Measurements from ENCODE around the gene DNAJC17.

Gene DNAJC17

GRCh38 chr15:40793216-40793989, 13.9 kb downstream of the DNAJC17 start:
- H3K4me3 ChIP-seq (ENCODE audit: low read depth, low read length) = no peak overlapping the region

DNA sequence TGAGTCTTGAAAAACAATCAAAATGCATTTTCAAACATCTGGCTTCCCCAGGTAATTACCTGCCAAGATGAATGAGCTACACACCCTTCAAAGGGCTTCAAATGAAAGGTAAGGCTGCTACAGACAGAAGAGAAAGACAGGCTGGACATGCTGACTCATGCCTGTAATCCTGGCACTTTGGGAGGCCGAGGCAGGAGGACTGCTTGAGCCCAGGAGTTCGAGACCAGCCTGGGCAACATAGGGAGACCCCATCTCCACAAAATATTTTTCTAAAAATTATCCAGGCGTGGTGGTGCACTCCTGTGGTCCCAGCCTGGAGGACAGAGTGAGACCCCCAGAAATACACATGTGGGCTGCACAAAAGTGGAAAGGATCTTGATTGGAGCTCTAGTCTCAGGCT, 14.9 kb downstream of the DNAJC17 start:
- no peak overlapping the region for H3K4me3 ChIP-seq (ENCODE audit: low read depth, low read length)

DNA sequence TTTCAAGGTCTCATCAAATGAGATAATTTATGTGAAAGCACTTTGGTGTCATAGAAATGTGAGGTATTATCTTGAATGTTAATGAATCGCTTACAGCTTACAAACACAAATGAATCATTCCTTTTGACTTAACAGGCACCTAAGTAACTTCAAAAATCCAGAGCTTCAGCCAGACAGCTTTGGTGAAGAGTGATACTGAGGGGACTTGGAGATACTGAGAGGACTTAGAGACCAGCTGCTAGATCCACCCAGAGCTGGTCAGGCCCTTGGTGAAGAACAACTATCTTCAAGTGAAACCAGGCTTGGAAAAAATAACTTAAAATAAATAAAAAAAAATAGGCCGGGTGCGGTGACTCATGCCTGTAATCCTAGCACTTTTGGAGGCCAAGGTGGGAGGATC, 16.6 kb downstream of the DNAJC17 start:
- no peak overlapping the region for H3K4me3 ChIP-seq (ENCODE audit: low read depth, low read length)

GRCh38 chr15:40789999-40790398, 17.3 kb downstream of the DNAJC17 start:
- H3K4me3 ChIP-seq (ENCODE audit: low read depth, low read length) = no peak overlapping the region

DNA sequence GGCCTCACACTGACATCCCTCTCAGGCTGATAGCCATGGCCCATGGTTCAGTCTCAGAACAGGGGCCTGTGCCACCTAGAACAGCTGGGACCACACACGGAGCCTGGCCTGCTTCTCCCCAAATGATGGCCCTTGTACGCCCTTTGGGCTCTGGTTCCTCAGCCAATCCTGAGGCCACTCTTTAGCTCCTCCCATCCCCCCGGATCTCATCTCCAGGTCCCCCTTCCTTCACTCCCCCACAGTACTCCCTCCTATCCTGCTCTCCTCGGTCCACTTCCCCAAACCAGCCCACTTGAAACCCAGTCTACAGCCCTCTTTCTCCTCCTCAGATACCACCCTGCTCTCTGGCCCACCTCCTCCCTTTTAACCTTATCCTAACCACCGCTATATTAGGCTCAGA, 18.2 kb downstream of the DNAJC17 start:
- H3K4me3 ChIP-seq (ENCODE audit: low read depth, low read length) = no peak overlapping the region

GRCh38 chr15:40787991-40788390, 19.3 kb downstream of the DNAJC17 start:
- H3K4me3 ChIP-seq (ENCODE audit: low read depth, low read length) = no peak overlapping the region

- no peak overlapping the region for H3K4me3 ChIP-seq (ENCODE audit: low read depth, low read length)
These were observed 19.9 kb downstream of the DNAJC17 start for GRCh38 chr15:40787344-40787841.

DNA sequence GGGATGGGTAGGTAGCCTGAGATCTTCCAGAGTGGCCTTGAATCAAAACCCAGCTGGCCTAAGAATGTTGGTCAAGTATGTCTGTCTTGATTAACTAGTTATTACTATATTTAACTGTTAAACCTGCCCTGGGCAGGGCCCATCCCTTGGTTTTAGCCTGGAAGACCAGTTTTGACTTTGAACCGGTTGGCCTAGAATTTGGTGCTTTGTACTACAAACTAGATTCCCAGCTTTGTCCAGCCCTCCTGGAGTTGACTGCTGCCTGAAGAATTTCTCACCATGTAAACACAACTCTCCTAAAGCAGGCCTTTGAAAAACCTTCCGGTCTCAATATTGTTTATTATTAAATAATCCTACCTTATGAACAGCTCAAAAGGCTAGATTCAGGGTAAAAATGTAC, 21.5 kb downstream of the DNAJC17 start:
- no peak overlapping the region for H3K4me3 ChIP-seq (ENCODE audit: low read depth, low read length)

DNA sequence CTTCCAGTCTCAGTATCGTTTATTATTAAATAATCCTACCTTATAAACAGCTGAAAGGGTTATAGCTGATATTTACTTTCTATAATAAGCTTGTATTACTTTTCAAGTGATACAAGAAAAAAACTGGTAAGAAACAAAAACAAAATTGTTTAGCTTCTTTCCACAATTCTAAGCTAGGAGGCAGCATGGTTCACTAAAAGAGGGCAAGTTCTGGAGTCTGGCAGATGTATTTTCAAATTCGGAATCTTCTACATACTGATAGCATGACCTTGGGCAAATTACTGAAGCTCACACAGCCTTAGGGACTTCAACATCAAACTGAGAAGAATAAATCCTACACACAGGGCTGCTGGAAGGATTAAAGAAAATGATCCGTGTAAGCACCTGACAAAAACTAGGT, 22.1 kb downstream of the DNAJC17 start:
- H3K4me3 ChIP-seq (ENCODE audit: low read depth, low read length) = no peak overlapping the region

- H3K4me3 ChIP-seq (ENCODE audit: low read depth, low read length) = no peak overlapping the region
These were observed 24.6 kb downstream of the DNAJC17 start for GRCh38 chr15:40782609-40783227.

DNA sequence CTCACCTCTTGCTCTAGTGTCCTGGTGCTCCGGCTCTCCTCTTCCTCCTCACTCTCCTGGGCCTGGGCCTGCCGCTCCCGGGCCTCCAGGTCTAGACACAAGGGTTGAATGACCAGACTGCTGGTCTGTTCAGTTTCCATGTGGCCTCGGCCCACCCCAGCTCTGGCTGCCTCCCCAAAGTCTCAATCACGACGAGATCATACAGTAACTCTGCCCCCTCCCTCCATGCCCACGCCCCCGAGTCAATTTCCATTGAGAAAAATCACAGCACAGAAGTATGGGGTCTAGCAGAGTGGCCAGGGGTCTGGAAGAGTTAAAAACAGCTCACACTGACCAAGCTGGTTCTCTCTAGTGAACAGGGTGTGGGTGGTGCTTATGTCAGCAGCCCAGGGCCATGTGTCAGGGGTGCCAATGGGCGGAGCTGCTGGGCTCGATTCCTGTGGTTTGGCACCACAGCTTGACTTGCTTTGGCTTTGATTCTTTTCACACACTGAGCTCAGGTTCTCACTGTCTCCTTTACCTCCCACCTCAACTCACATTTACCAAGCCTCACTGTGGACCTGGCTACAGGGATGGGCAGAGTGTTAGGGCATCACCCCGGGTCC, 30.6 kb downstream of the DNAJC17 start:
- no peak overlapping the region for H3K4me3 ChIP-seq (ENCODE audit: low read depth, low read length)

DNA sequence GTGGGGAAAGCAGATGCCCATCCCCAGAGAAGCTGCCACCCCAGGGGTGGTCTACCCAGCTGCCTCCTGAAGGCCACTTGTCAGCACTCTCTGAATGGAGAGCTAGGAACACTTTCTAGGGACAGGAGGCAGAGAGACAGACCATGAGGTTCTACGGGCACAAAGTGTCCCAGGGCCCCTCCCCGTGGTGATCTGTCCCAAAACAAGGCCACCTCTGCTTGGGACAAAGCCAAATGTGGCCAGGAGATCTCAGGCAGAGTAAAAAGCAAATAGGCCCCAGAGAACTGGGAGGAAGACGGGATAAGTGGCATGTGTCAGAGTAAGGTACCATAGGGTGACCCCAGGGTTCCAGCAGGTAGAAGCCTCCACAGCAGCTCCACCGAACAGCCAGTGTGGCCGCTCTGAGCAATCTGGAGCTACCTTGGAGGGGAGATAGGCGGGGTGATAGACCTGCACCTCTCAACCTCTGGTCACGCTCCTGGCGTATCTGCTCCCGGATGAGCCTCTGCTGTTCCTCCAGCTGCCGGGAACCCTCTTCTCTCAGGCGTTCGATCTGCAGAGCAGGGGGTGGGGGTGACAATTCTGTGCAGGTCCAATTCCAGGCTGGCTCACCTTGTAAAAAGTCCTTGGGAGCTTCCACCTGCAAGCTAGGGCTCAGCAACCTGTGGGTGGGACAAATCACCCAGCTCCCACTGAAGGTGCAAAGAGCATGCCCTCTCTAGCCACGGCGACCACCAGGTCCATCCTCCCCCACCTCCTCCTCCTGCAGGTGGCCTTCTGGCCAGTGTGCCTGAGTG, 31.3 kb downstream of the DNAJC17 start:
- H3K4me3 ChIP-seq (ENCODE audit: low read depth, low read length) = no peak overlapping the region

GRCh38 chr15:40775007-40775406, 32.3 kb downstream of the DNAJC17 start:
- no peak overlapping the region for H3K4me3 ChIP-seq (ENCODE audit: low read depth, low read length)

DNA sequence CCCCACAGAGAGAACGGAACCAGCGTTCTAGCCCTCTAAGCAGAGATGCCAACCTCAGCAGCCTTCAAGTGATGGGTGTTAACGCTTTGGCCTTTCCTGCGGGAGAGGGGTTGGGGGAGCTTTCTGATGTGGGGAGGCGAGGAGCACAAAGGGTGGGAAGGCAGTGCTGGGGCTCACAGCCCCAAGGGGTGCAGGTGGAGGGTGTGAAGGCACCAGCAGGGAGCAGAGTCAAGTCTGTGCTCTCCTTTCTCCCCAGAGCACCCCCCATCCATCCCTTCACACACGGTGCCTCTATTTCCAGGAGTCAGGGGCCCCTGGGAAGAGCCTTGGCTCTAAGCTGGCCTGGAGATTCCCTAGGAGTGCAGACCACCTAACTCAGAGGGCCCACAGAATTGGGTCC, 33.4 kb downstream of the DNAJC17 start:
- H3K4me3 ChIP-seq (ENCODE audit: low read depth, low read length) = no peak overlapping the region

- no peak overlapping the region for H3K4me3 ChIP-seq (ENCODE audit: low read depth, low read length)
These were observed 33.8 kb downstream of the DNAJC17 start for GRCh38 chr15:40773496-40773895.

DNA sequence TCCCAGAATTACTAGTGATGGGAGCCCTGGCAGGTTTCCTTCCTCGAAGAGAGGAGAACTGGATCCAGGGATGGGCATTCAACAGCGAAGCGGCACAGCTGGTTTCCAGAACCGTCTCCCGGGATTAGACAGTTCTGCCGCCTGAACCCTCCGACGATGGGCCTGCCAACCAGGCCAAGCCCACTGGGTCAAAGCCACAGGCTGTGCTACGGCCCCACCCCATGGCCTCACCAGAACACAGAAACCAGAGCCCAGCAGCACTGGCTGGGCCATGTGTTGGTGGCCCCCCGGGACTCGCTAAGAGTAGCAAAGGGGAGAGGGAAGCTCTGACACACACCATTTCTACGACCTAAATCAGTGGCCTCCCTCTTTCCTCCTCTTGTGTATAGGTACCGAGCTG, 35.3 kb downstream of the DNAJC17 start:
- H3K4me3 ChIP-seq (ENCODE audit: low read depth, low read length) = no peak overlapping the region

DNA sequence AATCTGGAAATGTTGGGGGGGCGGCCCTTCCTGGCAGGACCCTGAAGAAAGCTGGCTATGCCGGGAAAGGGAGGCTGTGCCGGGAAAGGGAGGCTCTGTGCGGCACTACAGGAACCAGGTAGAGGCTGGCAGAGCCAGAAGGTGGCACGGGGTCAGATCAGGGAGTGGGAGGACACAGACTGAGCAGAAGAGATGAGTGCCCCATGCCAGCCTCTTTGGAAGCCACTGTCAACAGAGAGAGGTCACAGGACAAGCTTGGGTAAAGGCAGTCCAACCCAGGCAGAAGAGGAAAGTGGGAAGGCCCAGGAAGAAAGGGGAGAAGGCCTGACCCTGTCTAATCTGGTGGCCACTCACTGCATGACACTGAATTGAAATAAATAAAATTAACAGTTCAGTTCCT, 36.0 kb downstream of the DNAJC17 start:
- no peak overlapping the region for H3K4me3 ChIP-seq (ENCODE audit: low read depth, low read length)

- no peak overlapping the region for H3K4me3 ChIP-seq (ENCODE audit: low read depth, low read length)
These were observed 37.0 kb downstream of the DNAJC17 start for GRCh38 chr15:40770147-40770721.

GRCh38 chr15:40769274-40770146, 37.8 kb downstream of the DNAJC17 start, which contains the start of gene C15orf62:
TSS of gene C15orf62 (plus strand) at chr15:40769980. CDS start at chr15:40770496, 516 bp downstream.
- no peak within 1 kb of the TSS for H3K4me3 ChIP-seq (ENCODE audit: low read depth, low read length)

Measured in iPS-11a (cell line).